ENCODE results near the gene FBH1.
"Not testable (repeated sequence)": the region's sequence is repeated elsewhere in the genome, so short reads cannot be mapped to it uniquely, and the experiment has no call there.

FBH1 gene

GRCh38 chr10:5944389-5945189 is 54.5 kb downstream of the FBH1 start:
- Histone ChIP-seq H2AFZ (ENCODE audit: low read length) (no peak overlapping the region), H3K9ac (ENCODE audit: low read length) (no peak overlapping the region), H3K27ac (ENCODE audit: low read depth, low read length, poor library complexity, severe bottlenecking) (no peak overlapping the region), H3K79me2 (ENCODE audit: insufficient read depth, low read length) (no peaks in the 10 kb centered on the region), H3K4me1 (ENCODE audit: insufficient read depth, low read length, severe bottlenecking) (no peaks in the 10 kb centered on the region), H3K4me3 (ENCODE audit: low read depth, low read length, poor library complexity, severe bottlenecking) (no peak overlapping the region), H3K9me3 (ENCODE audit: low read length) (no peaks in the 10 kb centered on the region), H3K36me3 (ENCODE audit: insufficient read depth, low read length) (no peaks in the 10 kb centered on the region), H3K27me3 (ENCODE audit: insufficient read depth, low read length) (peaks cover 6% of the 10 kb centered on the region; the same call in 1 of the 2 replicates), H3K4me2 (ENCODE audit: low read length) (no peak overlapping the region), H3K9me2 (ENCODE audit: low read depth, low read length) (no peaks in the 10 kb centered on the region), H3F3A (ENCODE audit: insufficient read depth, low read length) (no peaks in the 10 kb centered on the region), H4K20me1 (ENCODE audit: insufficient read depth, low read length) (no peaks in the 10 kb centered on the region)
- TF ChIP-seq EZH2 (IDR thresholded peaks at IDR 0.05; ENCODE audit: borderline replicate concordance, low read length): no peak
- no peak for TF ChIP-seq CTCF (IDR thresholded peaks at IDR 0.05; ENCODE audit: low read length)

GRCh38 chr10:5945190-5945509 is 55.1 kb downstream of the FBH1 start:
- no peaks in the 10 kb centered on the region for H4K20me1 ChIP-seq (ENCODE audit: insufficient read depth, low read length)
- H3K27me3 ChIP-seq (ENCODE audit: insufficient read depth, low read length): peaks cover 6% of the 10 kb centered on the region; the same call in 1 of the 2 replicates
- no peaks in the 10 kb centered on the region for H3K9me2 ChIP-seq (ENCODE audit: low read depth, low read length)
- no peak overlapping the region for H3K9ac ChIP-seq (ENCODE audit: low read length)
- H3K79me2 ChIP-seq (ENCODE audit: insufficient read depth, low read length): no peaks in the 10 kb centered on the region
- H3K4me1 ChIP-seq (ENCODE audit: insufficient read depth, low read length, severe bottlenecking): no peaks in the 10 kb centered on the region
- no peak overlapping the region for H2AFZ ChIP-seq (ENCODE audit: low read length)
- no peaks in the 10 kb centered on the region for H3F3A ChIP-seq (ENCODE audit: insufficient read depth, low read length)
- no peak overlapping the region for H3K4me2 ChIP-seq (ENCODE audit: low read length)
- no peak overlapping the region for H3K27ac ChIP-seq (ENCODE audit: low read depth, low read length, poor library complexity, severe bottlenecking)
- H3K36me3 ChIP-seq (ENCODE audit: insufficient read depth, low read length): no peaks in the 10 kb centered on the region
- TF ChIP-seq EZH2 (IDR thresholded peaks at IDR 0.05; ENCODE audit: borderline replicate concordance, low read length) (no peak), CTCF (IDR thresholded peaks at IDR 0.05; ENCODE audit: low read length) (no peak)
- H3K9me3 ChIP-seq (ENCODE audit: low read length): no peaks in the 10 kb centered on the region
- H3K4me3 ChIP-seq (ENCODE audit: low read depth, low read length, poor library complexity, severe bottlenecking): no peak overlapping the region

GRCh38 chr10:5945561-5946418 is 55.7 kb downstream of the FBH1 start:
- Histone ChIP-seq H3K4me3 (ENCODE audit: low read depth, low read length, poor library complexity, severe bottlenecking) (no peak overlapping the region), H3K9me2 (ENCODE audit: low read depth, low read length) (no peaks in the 10 kb centered on the region), H3K36me3 (ENCODE audit: insufficient read depth, low read length) (no peaks in the 10 kb centered on the region), H4K20me1 (ENCODE audit: insufficient read depth, low read length) (no peaks in the 10 kb centered on the region), H3K9me3 (ENCODE audit: low read length) (no peaks in the 10 kb centered on the region), H2AFZ (ENCODE audit: low read length) (no peak overlapping the region), H3K4me1 (ENCODE audit: insufficient read depth, low read length, severe bottlenecking) (no peaks in the 10 kb centered on the region), H3F3A (ENCODE audit: insufficient read depth, low read length) (no peaks in the 10 kb centered on the region), H3K9ac (ENCODE audit: low read length) (no peak overlapping the region), H3K79me2 (ENCODE audit: insufficient read depth, low read length) (no peaks in the 10 kb centered on the region), H3K27me3 (ENCODE audit: insufficient read depth, low read length) (peaks cover 6% of the 10 kb centered on the region; the same call in 1 of the 2 replicates), H3K27ac (ENCODE audit: low read depth, low read length, poor library complexity, severe bottlenecking) (no peak overlapping the region), H3K4me2 (ENCODE audit: low read length) (no peak overlapping the region)
- TF ChIP-seq EZH2 (IDR thresholded peaks at IDR 0.05; ENCODE audit: borderline replicate concordance, low read length) (no peak), CTCF (IDR thresholded peaks at IDR 0.05; ENCODE audit: low read length) (no peak)

GRCh38 chr10:5946419-5946775 is 56.4 kb downstream of the FBH1 start:
- not testable (repeated sequence) for H3F3A ChIP-seq (ENCODE audit: insufficient read depth, low read length); H3K36me3 ChIP-seq (ENCODE audit: insufficient read depth, low read length); H3K4me3 ChIP-seq (ENCODE audit: low read depth, low read length, poor library complexity, severe bottlenecking); H3K27ac ChIP-seq (ENCODE audit: low read depth, low read length, poor library complexity, severe bottlenecking); H3K9ac ChIP-seq (ENCODE audit: low read length); H2AFZ ChIP-seq (ENCODE audit: low read length); H3K79me2 ChIP-seq (ENCODE audit: insufficient read depth, low read length); H3K27me3 ChIP-seq (ENCODE audit: insufficient read depth, low read length); H3K9me2 ChIP-seq (ENCODE audit: low read depth, low read length); H3K9me3 ChIP-seq (ENCODE audit: low read length); H3K4me2 ChIP-seq (ENCODE audit: low read length); H3K4me1 ChIP-seq (ENCODE audit: insufficient read depth, low read length, severe bottlenecking); H4K20me1 ChIP-seq (ENCODE audit: insufficient read depth, low read length)

Data from OCI-LY1 (cell line).